Activated CD4-positive, CD25-positive, alpha-beta regulatory T cell (primary cell): ENCODE measurements around the gene HSPB7.

ENCODE experiments used
- DNase-seq, 4 experiments: peaks; one replicate each; lab custom pipeline; 2025; lab: John Stamatoyannopoulos, UW

HSPB7 gene

DNA sequence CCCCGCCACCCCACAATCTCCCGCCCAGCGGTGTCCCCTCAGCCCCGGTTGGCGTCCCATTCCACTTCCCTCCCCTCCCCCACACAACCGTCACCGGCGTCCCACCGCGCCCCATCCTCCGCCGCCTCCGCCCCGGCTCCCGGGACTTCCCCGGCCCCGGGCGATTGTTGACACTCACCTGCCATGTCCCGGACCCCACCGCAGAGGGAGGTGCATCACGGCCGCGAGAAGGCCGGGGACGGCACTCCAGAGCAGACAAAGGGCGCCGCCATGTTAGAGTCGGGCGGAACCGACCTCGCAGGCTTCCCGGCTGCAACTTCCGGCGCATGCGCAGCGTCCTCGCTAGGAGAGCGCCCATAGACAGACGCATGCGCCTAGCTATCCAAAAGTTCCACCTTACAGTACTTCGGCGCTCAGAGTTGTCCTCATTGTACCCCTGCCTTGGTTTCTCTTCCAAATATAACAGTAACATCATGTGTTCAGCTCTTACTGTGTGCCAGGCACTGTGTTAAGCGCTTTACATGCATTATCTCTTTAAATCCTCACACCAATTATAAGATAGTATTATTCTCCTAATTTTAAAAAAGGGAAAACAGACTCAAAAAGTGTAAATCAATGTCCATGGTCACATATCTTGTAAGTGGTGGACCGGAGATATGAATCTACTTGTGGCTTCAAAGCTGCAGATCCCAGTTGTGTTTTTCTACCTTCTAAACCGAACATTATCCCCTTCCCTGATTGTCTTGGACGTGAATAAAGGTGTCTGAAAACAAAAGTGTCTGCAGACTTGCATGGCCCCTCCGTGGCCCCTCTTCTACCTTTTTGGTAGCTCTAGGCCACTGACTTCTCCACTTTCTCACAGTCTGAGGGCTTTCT lies 41.8 kb downstream of the HSPB7 start, which contains the start of gene ZBTB17:
Gene ZBTB17 (minus strand): TSS at position 297 of the 876 bp plus-strand sequence. CDS start 27,606 bp downstream, outside the sequence.
- DNase-seq, result peak; percentile 84 to 91 (median 90)

DNA sequence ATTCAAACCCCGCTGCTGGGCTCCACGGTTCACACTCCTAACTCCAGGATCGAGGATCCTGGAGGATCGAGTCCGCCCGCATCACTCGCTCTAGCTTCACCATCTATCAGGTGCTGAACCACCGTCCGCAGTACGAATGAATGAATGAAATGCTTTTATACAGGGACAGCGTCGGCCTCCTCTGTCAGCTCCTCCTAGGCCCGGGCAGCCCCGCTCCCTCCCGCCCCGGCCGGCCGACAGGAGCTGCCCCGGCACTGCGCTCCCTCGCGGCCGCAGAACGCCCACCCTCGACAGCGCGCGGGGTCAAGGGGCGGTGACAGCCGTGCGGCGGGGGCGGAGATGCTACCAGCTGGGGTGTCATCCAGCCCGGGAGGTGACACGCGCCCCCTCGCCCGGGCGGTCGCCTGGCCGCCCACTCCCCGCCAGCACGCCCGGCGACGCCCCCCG lies 42.5 kb downstream of the HSPB7 start:
- peak in 3 of 4 experiments; percentile 47 to 48 (median 48) for DNase-seq

DNA sequence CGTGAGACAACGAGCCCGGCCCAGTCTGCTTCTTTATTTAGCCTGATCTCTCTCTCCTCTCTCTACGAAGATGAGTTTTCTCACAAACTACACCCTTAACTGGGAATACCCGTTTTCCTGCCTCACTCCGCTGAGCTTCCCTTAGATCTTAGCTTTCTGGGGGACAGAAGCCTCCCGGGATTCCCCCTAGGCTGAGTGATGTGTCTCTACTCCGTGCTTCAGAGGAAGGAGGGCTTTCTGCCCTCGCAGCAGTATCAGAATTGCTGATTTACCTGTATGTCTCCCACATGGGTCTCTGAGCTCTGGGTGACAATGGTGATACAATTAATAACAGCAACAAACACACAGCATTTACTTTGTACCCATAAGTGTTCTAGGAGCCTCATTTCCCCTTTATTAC lies 43.0 kb downstream of the HSPB7 start:
- DNase-seq, result no peak

DNA sequence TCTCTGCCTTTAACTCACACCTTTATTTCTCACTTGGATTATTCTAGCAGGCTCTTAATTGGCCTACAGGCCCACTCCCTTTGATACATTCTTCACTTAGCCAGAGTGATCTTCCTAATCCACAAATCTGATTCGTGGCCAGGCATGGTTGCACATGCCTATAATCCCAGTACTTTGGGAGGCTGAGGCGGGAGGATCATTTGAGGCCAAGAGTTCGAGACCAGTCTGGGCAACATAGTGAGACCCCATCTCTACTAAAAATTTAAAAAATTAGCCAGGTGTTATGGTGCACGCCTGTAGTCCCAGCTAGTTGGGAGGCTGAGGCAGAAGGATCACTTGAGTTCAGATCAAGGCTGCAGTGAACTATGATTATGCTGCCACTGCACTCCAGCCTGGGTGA lies 44.1 kb downstream of the HSPB7 start:
- DNase-seq, result no peak

DNA sequence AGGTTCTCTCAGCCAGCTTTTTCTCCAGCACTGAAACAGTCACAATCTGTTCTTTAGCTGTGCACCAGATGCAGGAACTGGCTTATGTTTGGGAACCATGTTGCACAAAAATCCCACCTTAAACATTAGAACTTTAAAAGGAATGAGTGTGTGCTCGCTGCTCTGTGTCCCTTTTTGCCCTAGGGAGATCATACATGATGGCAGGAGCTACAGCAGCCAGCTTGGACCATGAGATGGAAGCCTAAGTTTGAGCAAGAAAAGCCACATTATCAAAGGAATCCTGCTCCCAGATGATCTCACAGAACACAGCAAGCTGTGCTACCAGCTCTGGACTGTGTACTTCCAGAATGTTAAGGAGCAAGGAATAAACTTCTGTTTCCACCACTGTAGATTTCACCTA lies 45.4 kb downstream of the HSPB7 start:
- DNase-seq, result no peak

DNA sequence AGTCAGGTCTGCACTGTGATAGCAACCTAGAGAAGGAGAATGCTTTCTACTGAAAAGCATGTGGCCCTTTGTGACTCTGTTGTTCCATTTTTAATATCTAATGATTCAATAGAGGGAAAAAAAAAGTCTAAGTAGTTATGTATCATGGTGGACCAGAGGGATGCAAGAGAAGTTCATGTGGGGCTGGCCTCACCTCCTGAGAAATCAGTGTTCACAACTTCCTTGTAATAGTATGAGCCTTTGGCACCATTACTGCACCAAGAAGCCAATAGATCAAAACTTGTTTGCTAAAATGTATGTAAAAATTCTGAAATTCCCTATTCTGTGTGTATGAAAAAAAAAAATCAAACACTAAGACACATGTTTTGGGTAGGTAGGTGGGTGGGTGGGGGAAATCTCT lies 46.9 kb downstream of the HSPB7 start:
- DNase-seq, result no peak

DNA sequence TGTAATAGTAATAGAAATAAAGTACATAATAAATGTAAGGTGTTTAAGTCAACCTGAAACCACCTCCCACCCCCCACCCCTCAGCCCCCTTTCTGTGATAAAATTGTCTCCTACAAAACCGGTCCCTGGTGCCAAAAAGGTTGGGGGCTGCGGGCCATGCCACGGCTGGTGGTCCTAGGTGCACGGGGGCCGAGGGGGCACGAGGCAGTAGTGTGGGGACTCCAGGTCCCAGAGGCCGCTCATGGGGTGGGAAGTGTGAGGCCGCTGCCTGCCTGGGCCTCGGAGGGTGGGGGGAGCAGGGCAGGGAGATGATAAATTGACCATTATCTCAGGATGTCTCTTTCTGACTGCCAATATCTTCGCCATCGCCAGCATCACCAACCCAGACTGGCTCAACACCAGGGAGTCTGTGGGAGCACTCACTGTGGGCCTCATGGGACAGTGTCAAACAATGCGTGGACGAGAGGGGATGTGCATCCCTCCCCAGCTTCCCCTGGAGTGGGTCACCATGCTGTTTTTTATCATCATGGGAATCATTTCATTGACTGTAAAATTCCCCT lies 48.4 kb downstream of the HSPB7 start:
- no peak for DNase-seq

DNA sequence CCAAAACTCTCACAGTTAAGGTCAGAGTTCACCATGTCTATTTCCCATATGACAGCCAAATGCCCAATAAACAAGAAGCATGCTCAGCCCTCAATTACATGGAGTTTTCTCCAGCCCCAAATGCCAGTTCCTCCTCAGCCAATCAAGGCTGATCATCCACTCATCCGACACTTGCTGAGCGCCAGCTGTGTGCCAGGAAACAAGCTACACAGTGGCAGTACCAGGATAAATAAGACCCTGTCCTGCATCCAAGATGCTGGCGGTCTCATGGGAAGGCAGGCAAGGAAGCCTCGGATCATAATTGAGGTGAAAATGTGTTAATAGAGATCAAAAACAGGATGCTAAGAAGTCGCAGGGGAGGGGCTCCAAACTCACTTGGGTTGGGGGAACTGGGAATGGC lies 49.7 kb downstream of the HSPB7 start:
- DNase-seq, result no peak

DNA sequence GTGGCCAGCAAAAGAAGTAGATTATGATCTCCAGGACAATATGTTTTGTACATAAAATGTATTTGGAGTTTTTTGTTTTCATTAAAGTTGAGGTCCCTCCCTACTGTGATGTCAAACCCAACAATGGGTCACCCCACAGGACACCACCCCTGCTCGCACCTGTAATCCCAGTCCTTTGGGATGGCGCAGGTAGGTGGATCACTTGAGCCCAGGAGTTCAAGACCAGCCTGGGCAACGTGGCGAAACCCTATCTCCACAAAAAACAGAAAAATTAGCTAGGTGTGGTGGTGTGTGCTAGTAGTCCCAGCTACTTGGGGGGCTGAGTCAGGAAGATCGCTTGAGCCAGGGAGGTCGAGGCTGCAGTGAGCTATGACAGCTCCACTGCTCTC lies 50.9 kb downstream of the HSPB7 start:
- DNase-seq, result no peak

DNA sequence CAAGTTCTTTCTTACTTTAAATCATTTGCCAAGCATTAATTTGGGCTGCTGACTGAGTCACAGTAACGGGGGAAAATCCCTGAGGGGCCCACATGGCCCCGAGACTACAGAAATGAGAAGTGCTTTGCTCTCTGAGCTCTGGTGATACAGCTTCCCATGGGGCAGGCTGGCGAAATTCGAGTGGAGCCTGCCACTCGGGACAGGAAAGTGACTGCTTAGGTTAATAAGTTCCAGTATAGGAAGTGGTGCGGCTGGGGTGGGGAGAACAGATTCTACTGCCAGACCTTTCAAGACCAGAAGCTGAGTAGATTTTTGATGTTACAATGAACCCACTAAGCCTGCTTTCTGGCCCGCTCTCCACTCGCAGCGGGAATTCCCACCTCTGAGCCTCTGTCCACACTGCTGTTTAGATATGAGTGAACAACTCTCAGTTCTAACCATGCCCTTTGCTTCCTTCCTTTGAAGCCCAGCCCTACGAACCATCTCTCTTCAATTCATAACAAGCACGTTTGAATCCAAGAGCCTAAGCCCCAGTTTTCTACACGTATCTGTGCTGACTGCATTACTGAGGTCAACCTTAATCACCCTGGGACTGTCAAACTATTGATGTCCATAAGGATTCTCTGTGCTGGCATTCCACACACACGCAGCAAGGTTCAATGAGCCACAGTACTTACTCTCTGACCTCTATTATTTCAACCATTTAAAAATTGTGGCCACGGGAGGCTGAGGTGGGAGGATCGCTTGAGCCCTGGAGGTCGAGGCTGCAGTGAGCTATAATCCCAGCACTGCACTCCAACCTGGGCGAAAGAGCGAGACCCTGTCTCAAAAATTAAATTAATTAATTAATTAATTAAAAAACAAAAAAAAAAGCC lies 51.5 kb downstream of the HSPB7 start:
- DNase-seq, result peak in 3 of 4 experiments; percentile 20 to 66 (median 55)

DNA sequence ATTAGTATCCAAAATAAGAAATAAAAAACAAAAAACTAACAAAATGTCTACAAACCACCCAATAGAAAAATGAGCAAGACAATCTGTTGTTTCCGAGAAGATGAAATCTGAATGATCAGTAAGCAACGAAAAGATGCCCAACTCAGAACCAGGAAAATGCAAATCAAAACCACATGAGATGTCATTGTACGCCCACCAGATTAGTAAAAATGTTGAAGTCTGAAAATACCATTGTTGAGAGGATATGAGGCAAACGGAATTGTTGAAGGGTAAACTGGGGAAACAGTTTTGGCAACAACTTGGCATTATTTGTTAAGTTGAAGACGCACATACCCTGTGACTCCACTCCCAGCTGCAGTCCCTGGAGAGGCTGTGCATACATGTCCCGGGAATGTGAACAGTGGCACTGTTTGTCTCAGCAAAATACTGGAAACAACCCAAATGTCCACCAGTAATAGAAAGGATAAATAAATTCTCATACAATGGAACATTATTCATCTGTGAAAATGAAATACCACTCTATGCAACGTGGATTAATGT lies 52.5 kb downstream of the HSPB7 start:
- no peak for DNase-seq
